ENCODE data around the gene FKBP3. TPM values are rescaled to one million over a fixed set of nuclear protein-coding genes. Genes with fewer than 3 reads are reported as not detected.

FKBP3 gene
- total RNA-seq, 1 donor from 2014 or later = 64.9 TPM

Other genes starting within 250 kb of the FKBP3 start
- 8.3 and 18.9 TPM in 2 replicates for gene KLHL28, start 172.5 kb downstream of the FKBP3 start, total RNA-seq
- gene TOGARAM1, start 172.3 kb downstream of the FKBP3 start, total RNA-seq = 14.2 and 40.5 TPM in 2 replicates
- gene PRPF39, start 50.4 kb downstream of the FKBP3 start, total RNA-seq = 25.9 and 40.1 TPM in 2 replicates
- gene FANCM, start 1.4 kb upstream of the FKBP3 start, total RNA-seq = 4.7 and 6.8 TPM in 2 replicates
- gene MIS18BP1, start 118.7 kb upstream of the FKBP3 start, total RNA-seq = 24.3 and 29.9 TPM in 2 replicates

Measured in renal cortical epithelial cell (primary cell).